ENCODE results near the gene YRDC.

DNA sequence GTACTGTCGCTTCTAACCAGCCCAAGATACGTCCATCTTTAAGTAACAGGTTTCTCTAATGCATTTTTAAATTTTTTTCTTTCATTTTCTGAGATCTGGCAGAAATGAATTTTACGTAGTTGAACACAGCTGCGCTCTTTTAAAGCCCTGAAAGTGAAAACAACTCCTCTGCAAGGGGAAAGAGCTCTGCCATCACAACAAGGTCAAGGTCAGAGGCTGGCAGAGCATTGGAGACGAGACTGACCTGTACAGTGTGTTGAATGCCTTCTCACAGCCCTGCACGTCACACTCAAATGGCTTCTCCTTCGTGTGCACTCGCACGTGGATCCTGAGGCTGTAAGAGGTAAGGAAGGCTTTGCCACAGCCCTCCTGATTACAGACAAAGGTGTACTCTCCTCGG, 31.7 kb upstream of the YRDC start:
- TF ChIP-seq NR2F2 (IDR thresholded peaks at IDR 0.05) (no peak), RAD21 (IDR thresholded peaks at IDR 0.05) (no peak), FOXA2 (IDR thresholded peaks at IDR 0.05) (no peak), GABPA (IDR thresholded peaks at IDR 0.05 in 1 of 2, conservative IDR thresholded peaks at IDR 0.05 in 1 of 2) (no peak), TAF1 (conservative IDR thresholded peaks at IDR 0.05) (no peak)
- TF ChIP-seq, protein P1, sequence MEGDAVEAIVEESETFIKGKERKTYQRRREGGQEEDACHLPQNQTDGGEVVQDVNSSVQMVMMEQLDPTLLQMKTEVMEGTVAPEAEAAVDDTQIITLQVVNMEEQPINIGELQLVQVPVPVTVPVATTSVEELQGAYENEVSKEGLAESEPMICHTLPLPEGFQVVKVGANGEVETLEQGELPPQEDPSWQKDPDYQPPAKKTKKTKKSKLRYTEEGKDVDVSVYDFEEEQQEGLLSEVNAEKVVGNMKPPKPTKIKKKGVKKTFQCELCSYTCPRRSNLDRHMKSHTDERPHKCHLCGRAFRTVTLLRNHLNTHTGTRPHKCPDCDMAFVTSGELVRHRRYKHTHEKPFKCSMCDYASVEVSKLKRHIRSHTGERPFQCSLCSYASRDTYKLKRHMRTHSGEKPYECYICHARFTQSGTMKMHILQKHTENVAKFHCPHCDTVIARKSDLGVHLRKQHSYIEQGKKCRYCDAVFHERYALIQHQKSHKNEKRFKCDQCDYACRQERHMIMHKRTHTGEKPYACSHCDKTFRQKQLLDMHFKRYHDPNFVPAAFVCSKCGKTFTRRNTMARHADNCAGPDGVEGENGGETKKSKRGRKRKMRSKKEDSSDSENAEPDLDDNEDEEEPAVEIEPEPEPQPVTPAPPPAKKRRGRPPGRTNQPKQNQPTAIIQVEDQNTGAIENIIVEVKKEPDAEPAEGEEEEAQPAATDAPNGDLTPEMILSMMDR (IDR thresholded peaks at IDR 0.05; ENCODE audit: low read depth, low read length, missing input control): no peak
- TF ChIP-seq, protein P2, sequence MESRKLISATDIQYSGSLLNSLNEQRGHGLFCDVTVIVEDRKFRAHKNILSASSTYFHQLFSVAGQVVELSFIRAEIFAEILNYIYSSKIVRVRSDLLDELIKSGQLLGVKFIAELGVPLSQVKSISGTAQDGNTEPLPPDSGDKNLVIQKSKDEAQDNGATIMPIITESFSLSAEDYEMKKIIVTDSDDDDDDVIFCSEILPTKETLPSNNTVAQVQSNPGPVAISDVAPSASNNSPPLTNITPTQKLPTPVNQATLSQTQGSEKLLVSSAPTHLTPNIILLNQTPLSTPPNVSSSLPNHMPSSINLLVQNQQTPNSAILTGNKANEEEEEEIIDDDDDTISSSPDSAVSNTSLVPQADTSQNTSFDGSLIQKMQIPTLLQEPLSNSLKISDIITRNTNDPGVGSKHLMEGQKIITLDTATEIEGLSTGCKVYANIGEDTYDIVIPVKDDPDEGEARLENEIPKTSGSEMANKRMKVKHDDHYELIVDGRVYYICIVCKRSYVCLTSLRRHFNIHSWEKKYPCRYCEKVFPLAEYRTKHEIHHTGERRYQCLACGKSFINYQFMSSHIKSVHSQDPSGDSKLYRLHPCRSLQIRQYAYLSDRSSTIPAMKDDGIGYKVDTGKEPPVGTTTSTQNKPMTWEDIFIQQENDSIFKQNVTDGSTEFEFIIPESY (IDR thresholded peaks at IDR 0.05): no peak
- TF ChIP-seq, protein P3, sequence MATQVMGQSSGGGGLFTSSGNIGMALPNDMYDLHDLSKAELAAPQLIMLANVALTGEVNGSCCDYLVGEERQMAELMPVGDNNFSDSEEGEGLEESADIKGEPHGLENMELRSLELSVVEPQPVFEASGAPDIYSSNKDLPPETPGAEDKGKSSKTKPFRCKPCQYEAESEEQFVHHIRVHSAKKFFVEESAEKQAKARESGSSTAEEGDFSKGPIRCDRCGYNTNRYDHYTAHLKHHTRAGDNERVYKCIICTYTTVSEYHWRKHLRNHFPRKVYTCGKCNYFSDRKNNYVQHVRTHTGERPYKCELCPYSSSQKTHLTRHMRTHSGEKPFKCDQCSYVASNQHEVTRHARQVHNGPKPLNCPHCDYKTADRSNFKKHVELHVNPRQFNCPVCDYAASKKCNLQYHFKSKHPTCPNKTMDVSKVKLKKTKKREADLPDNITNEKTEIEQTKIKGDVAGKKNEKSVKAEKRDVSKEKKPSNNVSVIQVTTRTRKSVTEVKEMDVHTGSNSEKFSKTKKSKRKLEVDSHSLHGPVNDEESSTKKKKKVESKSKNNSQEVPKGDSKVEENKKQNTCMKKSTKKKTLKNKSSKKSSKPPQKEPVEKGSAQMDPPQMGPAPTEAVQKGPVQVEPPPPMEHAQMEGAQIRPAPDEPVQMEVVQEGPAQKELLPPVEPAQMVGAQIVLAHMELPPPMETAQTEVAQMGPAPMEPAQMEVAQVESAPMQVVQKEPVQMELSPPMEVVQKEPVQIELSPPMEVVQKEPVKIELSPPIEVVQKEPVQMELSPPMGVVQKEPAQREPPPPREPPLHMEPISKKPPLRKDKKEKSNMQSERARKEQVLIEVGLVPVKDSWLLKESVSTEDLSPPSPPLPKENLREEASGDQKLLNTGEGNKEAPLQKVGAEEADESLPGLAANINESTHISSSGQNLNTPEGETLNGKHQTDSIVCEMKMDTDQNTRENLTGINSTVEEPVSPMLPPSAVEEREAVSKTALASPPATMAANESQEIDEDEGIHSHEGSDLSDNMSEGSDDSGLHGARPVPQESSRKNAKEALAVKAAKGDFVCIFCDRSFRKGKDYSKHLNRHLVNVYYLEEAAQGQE (IDR thresholded peaks at IDR 0.05): no peak
- TF ChIP-seq, protein P4, sequence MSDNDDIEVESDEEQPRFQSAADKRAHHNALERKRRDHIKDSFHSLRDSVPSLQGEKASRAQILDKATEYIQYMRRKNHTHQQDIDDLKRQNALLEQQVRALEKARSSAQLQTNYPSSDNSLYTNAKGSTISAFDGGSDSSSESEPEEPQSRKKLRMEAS (IDR thresholded peaks at IDR 0.05): no peak
